ENCODE results near the gene SOX1. TPM values are rescaled to one million over a fixed set of nuclear protein-coding genes. Genes with fewer than 3 reads are reported as not detected.

The SOX1 gene
- total RNA-seq, 1 experiment from 2014 or later, result not detected

- DNase-seq (ENCODE audit: low read depth), result no peak
Observed at GRCh38 chr13:112072534-112073244, 5.7 kb downstream of the SOX1 start.

GRCh38 chr13:112073245-112074138 is 6.5 kb downstream of the SOX1 start:
- no peak for DNase-seq (ENCODE audit: low read depth)

GRCh38 chr13:112074139-112074865 is 7.4 kb downstream of the SOX1 start:
- no peak for DNase-seq (ENCODE audit: low read depth)

GRCh38 chr13:112077729-112078128 is 10.8 kb downstream of the SOX1 start:
- DNase-seq (ENCODE audit: low read depth), result no peak

GRCh38 chr13:112078216-112078615 is 11.3 kb downstream of the SOX1 start:
- no peak for DNase-seq (ENCODE audit: low read depth)

- DNase-seq (ENCODE audit: low read depth), result no peak
Observed at GRCh38 chr13:112078879-112079531, 12.1 kb downstream of the SOX1 start.

- no peak for DNase-seq (ENCODE audit: low read depth)
Observed at GRCh38 chr13:112079696-112080095, 12.7 kb downstream of the SOX1 start.

- no peak for DNase-seq (ENCODE audit: low read depth)
Observed at GRCh38 chr13:112083971-112084370, 17.0 kb downstream of the SOX1 start.

- no peak for DNase-seq (ENCODE audit: low read depth)
Observed at GRCh38 chr13:112092453-112092852, 25.5 kb downstream of the SOX1 start.

- DNase-seq (ENCODE audit: low read depth), result no peak
Observed at GRCh38 chr13:112095354-112095753, 28.4 kb downstream of the SOX1 start.

GRCh38 chr13:112096959-112097358 is 30.0 kb downstream of the SOX1 start:
- no peak for DNase-seq (ENCODE audit: low read depth)

- DNase-seq (ENCODE audit: low read depth), result no peak
Observed at GRCh38 chr13:112097770-112098169, 30.8 kb downstream of the SOX1 start.

- no peak for DNase-seq (ENCODE audit: low read depth)
Observed at GRCh38 chr13:112098699-112099098, 31.8 kb downstream of the SOX1 start.

- no peak for DNase-seq (ENCODE audit: low read depth)
Observed at GRCh38 chr13:112101360-112101930, 34.5 kb downstream of the SOX1 start.

- no peak for DNase-seq (ENCODE audit: low read depth)
Observed at GRCh38 chr13:112102243-112102642, 35.3 kb downstream of the SOX1 start.

GRCh38 chr13:112103260-112103838 is 36.4 kb downstream of the SOX1 start:
- no peak for DNase-seq (ENCODE audit: low read depth)

- no peak for DNase-seq (ENCODE audit: low read depth)
Observed at GRCh38 chr13:112103961-112104880, 37.3 kb downstream of the SOX1 start.

- DNase-seq (ENCODE audit: low read depth), result no peak
Observed at GRCh38 chr13:112104881-112105234, 37.9 kb downstream of the SOX1 start.

- no peak for DNase-seq (ENCODE audit: low read depth)
Observed at GRCh38 chr13:112105244-112105681, 38.3 kb downstream of the SOX1 start.

GRCh38 chr13:112105892-112106291 is 38.9 kb downstream of the SOX1 start:
- no peak for DNase-seq (ENCODE audit: low read depth)

All from RPMI7951 (cell line).